ENCODE data around the gene PRXL2A. TPM values are rescaled to one million over a fixed set of nuclear protein-coding genes. Genes with fewer than 3 reads are reported as not detected.
A peak's percentile ranks its signal among the peaks of the same experiment; 100 is the strongest.

PRXL2A gene
- total RNA-seq, 1 experiment from 2014 or later: 22.6 TPM

DNA sequence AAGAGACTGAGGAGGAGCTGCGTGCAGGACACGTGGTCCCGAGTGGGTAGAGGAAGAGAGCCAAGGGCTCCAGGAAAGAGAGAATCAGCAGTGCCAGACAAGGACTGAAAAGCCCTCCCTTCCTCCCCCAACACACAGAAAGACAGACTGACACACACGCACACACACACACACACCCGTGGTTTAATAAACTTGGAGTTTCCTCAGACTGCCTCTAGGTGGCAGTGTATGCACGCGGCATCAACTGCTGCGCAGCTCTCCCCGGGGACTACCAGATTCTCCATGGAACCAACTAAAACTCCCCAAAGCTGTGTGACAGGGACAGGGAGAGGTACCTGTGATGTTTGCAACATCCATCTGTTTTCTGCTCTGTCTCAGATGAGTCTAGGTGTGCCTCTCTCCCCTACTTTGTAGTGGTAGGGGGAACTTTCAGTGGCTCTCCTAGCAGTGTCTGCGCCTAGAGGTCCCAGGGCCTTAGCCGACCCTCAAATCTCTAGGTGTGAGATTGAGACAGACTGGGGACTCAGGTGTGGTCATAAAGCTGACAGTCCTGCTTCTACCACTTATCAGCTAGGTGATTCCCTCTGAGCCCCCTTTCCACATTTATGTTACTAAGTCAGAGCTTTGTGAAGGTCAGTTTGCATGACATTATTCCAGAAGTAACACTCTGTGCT is 36.4 kb downstream of the PRXL2A start:
- peak; percentile 67 for DNase-seq (ENCODE audit: low read depth)

DNA sequence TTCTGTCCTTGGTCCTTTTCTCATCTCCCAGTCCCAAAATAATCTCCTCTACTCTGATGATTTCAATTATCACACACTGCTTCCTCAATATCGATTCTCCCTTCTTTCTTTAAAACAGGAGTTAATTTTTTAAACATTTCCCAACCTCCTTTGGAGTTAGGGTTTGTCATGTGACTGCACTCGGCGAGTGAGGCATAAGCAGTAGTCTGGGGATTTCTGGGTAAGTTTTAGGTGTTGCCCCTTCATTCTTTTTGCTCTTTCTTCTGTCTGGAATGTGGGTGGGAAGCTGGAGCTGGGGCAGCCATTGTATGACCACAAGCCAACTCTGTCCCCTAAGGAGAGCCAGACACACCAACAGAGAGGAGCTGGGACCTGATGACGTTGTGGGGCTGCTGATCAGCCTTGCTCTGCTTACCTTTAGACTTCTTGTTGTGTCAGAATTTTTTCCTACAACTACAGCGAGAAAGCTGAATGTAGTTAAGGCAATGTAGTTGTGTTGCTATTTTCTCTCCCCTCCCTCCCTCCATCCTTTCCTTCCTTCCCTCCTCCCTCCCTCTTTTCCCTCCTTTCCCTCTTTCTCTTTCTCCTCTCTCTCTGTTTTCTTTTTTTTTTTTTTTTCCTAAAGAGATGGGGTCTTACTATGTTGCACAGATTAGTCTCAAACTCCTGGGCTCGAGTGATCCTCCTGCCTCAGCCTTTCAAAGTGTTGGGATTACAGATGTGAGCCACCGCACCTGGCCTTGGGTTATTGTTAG is 39.3 kb downstream of the PRXL2A start:
- DNase-seq (ENCODE audit: low read depth): no peak

DNA sequence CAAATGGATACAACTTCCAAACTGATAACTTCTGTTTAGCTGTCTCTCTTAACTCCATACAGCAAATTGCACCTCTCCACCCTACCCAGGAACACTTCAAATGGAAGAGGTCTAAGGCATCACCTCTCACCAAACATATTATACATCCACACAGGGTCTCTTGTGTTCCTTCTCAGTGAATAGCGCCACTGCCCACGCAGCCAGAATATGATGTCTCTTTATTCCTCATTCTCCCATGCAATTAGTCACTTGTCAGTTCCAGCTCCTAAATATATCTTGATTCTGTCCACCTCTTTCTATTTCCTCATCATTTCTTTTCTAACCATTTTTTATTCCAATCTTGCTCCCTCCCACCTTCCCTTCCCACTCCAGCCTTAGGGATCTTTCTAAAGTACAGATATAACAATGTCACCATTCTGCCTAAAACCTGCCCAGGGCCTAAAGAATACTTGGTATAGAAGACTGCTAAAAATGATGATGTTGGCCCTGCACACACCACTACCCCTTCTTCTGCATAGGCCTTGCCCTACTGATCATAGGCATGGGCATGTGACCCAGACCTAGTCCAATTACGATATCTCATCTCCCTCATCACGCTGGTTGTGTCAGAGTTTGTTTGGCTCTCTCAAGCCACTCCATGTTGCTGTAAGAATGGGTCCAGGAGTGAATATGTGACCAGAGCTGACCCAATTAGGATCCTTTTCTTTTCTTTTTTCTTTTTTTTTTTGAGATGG is 40.0 kb downstream of the PRXL2A start:
- no peak for DNase-seq (ENCODE audit: low read depth)

DNA sequence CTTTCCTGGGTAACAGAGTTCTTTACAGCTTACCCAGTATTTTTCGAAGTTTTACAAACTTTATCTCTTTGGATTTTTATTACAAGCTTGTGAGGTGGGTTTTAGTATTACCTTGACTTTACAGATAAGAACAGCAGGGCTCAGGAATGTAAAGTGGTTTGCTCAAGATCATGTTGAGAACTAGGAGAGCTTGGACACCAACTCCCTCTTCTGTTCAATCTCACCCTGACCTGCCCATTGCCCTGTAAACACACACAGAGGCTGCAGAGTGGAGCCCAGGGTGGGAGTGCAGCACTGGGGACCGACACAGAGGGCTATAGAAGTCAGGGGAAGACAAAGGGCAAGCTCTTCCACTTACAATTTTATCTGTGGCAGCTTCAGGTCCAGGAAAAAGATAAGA is 41.2 kb downstream of the PRXL2A start:
- no peak for DNase-seq (ENCODE audit: low read depth)

DNA sequence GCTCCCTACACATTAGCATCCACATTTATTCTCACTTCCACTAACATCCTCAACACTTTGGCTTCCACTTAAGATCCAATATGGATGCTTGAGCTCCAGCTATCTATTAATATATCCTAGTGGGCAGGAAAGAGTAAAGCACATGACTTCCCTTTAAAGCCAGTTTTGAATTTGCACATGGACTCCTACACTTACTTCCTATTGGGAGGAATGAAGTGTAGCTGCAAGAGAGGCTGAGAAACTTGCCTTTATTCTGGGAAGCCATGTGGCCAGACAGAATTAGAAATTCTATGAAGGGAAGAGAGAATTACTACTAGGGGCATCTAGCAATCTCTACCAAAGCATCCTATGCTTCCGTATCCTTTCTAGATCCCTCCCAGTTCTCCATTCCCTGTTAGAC is 42.8 kb downstream of the PRXL2A start:
- no peak for DNase-seq (ENCODE audit: low read depth)

DNA sequence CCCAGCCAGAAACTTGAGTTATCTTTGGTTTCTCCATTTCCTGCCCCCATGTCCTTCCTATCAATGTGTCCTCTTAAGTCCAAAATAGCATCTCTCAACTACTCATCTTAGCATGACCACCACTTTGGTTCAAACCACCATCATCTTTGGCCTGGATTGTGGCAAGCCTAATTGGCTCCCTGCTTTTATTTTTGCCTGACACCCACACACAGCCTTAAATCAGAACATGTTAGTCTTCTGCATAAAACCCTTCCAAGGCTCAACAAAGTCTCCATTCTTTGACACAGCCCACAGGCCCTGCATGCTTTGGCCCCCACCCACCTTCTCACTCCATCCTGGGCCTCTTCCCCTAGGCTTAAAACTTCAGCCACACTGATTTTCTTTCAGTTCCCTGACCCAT is 43.7 kb downstream of the PRXL2A start:
- DNase-seq (ENCODE audit: low read depth): no peak

DNA sequence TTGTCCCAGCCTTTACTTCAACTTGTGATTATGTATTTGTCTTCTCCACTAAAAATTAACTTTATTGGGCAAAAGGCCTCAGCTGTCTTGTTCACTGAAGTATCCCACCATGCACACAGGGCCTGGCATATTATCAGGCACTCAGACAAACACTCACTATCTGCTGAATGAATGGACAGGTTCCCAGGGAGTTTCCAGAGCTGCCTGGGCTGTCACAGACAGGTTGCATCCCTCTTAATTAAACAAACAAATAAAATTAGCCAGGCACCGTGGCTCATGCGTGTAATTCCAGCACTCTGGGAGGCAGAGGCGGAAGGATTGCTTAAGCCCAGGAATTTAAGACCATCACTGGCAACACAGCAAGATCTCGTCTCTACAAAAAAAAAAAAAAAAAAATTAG is 44.3 kb downstream of the PRXL2A start:
- DNase-seq (ENCODE audit: low read depth): no peak

DNA sequence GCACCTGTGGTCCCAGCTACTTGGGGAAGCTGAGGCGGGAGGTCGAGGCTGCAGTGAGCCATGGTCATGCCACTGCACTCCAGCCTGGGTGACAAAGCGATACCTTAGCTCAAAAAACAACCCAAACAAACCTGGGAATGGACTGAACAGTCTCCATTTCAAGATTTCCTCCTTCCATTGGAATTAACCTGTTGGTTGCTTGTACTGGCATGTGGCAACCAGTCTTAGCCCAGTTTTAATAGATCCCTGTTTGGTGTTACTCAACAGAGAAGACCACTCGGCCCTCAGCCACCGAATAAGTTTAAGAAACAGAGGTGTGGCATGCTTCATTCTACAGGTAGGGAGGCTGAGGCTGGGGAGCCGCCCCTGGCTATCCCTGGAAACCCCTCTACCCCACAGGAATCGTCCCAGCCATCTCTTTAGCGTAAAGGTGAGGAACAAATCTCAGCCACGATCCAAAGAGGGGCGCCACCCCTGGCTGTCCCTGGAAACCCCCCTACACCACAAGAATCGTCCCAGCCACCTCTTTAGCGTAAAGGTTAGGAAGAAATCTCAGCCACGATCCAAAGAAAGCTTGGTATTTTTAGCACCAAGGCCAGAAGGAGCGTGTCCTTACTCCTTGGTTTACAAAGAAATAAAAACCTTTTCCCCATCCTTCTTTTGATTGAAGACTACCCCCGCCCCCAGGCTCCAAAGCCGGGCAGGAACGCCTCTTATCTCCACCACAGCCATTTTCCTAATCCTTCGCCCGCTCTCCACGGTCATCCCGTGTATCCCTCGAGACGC is 44.9 kb downstream of the PRXL2A start:
- DNase-seq (ENCODE audit: low read depth): no peak

DNA sequence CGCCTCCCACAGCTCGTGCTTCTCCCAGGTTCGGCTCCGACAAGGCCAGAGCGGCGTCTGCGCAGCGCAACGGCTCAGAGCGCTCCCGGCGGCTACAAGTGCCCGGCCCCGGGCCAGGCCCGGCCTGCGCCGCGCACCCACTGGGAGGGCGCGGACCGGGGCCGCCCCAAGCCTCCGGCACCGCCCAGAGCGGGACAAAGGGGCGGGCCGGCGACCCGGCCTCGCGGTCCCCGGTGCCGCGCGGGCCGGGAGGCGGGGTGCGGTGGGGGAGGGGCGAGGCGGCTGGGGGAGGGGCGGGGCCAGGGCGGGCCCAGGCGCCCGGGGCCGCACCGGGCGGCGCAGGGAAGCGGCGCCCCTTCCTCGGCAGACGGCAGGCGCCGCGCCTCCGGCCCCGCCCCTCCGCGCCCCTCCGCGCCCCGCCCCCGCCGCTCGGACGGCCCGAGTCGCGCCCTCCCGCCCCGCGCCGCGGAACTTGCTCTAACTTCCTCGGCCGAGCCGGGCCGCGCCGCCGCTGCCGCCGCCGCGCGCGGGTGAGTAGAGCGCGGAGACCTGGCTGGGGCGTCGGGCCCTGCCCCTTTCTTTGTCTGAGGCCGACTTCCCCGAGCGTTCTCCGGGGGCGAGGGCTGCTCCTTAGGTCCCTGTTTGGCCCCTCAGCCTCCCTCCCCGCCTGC is 45.6 kb downstream of the PRXL2A start, which contains the start of gene TSPAN14:
TSS of gene TSPAN14 (plus strand) at position 469 of the 671 bp plus-strand sequence. CDS start 34,924 bp downstream, outside the sequence.
- peak; percentile 81 for DNase-seq (ENCODE audit: low read depth)

DNA sequence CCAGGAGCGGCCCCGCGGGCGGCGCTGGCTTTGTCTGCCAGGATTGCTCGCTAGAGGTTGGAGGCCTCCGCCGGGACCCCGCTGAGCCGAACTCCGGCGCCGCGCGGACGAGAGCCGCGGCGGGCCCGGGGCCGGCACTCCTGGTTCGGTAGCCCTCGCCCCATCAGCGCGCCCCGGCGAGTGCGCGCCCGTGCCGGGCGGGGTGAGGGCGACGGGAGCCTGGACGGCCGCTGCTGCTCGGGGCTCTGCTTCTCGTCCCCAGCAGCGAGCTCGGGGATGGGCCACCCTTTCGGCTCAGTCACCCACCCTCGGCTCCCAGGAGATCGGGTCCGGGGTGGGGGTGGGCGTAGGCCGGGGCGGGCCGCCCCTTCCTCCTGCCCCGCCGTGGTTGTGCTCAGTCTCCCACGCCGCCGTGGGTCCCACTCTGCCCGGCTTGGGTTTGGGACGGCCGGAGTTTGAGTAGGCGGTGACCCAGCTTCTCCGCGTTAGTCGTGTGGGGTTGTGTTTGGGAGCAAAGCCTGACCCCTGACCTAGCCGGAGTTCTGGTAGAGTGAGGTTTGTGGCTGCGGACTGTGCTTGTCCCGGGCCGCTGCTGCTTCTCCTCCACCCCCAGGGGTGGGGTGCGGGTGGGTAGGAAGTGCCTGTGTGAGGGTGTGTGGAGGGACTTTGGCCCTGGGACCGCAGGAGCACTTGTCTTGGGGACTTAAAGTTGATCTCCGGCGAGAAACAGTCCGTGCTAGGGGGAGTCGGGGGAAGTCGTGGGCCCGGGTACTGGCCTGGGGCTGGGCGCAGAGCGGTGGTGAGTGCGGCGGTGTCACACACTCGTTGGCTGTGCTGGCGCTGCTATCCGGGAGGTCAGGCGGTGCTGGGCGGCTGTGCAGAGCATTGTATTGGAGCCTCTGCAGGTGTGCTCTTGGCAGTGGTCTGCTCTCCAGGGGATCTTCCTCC is 46.4 kb downstream of the PRXL2A start:
- DNase-seq (ENCODE audit: low read depth): peak; percentile 39

DNA sequence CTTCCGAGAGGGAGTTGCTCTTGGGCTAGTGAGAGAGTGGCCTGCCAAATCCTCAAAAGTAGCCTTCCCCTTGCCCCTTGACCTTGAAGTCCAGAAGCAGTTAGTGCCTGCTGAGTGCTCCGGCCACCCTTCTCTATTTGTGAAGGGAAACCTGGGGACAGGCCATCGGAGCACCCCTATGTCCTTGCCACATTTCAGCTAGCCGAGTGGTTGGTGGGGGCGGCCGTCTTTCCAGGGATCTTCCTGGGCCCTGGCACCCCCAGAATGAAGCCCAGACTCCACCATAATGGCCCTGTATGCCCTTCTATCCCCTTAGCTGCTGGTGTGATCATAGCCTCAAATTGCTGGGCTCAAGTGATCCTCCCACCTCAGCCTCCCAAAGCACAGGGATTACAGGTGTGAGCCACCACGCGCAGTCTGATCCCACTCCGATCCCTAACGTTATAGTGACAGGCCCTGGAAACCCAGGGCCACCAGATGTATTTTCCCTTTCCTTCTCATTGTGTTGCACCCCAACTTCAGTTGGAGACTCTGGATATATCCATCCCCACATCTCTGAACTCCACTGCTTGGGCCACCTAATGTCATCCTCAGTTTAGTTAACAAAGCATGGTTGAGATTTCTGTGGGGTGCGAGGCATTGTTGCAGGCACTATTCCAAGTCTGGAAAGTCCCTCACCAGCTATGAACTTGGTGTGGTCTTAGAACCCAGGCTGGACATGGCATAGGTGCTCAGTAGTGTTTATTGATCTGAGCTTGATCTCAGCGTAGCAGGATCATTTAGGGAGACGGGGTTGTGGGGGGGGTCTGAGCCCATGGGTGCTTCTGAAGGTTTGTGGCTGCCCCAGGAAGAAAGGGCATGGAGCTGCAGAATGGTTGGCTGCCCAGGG is 47.4 kb downstream of the PRXL2A start:
- DNase-seq (ENCODE audit: low read depth): no peak

DNA sequence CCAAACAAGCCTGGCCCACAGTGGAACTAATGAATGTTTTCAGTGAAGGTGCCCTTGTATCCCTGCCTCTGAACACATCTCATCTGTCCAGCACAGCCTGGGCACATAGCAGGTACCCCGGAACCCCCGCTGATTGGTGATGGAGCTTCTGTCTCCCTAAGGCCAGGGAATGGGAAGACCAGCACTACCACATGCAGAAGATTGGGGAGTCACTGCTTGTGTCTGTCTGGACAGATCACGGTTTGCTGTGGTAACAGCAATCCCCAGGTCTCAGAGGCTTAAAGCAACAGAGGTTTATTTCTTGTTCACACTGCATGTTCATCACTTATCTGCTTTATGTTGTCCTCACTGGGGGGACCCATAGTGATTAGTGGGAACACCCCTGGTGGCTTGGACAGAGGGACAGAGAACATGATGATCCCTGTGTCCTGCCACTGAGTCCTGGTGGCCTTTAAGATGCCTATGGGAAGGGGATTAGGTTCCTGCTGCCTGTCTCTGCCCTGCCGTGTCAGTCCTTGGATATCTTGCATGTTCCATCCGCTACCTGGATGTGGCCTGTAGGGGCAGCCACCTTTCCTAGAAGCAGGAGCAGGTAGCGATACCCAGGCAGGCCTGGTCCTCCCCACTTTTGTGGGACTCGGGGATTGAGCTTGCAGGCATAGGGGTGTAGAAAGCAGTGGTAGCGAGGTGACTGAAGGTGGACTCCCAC is 49.4 kb downstream of the PRXL2A start:
- DNase-seq (ENCODE audit: low read depth): no peak

DNA sequence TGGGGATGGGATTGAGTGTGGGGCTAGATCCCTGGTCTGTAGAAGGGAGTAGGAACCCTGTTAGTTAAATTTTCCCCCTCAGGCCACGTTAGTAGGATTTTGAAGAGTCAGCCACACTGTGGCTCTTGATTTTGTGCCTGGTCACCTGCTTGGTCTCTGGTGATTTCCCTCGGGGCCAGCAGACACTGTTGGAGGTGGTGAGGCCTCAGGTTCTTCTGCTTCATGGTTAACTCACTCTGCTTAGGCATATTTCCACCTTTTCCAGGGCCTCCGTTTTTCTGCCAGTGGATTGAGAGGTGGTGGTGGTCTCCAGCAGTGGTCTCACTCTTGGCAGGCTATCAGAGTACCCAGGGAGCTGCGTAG is 49.9 kb downstream of the PRXL2A start:
- DNase-seq (ENCODE audit: low read depth): no peak

DNA sequence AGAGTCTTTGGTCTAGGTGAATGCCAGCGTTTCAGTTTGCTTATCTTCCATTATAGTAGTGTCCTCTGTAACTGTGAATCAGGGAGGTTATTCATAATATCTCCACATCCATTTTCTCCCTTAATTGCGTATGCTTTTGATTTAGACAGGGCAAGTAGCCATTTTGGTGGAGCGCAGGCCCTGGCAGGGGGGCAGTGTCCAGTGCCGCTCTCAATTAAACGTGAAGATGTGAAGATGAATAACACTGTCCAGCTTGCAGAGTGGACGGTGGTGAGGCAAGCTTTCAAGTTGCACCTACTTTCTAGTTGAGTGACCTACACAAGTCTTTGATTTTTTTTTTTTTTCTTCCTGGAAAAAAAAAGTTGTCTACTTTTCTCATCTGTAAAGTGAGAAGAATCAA is 50.3 kb downstream of the PRXL2A start:
- DNase-seq (ENCODE audit: low read depth): no peak

DNA sequence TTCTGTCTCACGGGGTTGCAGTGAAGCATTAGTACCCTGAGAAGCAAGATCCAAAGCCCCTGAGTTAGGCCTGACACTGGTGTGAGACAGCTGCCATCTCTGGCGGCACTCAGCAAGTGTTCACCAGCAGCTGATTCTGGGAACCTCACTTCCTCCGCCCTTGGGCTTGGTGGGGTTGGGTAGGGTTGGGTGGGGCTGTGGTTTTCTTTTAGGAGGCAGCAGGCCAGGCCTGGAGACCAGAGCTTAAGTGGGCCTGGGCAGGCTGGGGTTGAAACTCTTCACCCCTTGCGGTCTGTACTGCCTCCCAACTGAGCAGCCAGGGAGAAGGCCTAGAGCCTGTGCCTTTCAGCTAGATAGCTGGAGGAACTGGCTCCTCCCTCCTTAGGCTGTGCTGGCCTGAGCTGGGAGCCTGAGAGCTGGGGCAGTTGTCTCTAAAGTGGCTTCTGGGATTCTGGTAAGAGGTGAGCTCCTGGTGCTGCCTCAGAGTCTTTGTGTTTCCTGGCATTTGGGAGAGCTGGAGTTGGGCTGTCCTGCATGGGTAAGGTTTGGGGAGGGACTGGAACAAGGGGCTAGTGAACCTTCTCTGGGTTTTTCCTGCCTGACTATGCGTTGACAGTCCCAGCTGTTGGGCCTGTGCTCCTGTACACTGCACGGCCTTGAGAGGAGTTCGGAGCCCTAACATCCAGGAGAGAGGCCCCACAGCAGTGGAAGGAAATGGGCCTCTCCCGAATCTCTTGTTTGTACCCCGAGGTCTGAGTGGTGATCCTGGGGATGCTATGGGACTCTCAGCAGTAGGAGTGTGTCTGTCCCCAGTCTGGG is 50.9 kb downstream of the PRXL2A start:
- DNase-seq (ENCODE audit: low read depth): peak; percentile 75

DNA sequence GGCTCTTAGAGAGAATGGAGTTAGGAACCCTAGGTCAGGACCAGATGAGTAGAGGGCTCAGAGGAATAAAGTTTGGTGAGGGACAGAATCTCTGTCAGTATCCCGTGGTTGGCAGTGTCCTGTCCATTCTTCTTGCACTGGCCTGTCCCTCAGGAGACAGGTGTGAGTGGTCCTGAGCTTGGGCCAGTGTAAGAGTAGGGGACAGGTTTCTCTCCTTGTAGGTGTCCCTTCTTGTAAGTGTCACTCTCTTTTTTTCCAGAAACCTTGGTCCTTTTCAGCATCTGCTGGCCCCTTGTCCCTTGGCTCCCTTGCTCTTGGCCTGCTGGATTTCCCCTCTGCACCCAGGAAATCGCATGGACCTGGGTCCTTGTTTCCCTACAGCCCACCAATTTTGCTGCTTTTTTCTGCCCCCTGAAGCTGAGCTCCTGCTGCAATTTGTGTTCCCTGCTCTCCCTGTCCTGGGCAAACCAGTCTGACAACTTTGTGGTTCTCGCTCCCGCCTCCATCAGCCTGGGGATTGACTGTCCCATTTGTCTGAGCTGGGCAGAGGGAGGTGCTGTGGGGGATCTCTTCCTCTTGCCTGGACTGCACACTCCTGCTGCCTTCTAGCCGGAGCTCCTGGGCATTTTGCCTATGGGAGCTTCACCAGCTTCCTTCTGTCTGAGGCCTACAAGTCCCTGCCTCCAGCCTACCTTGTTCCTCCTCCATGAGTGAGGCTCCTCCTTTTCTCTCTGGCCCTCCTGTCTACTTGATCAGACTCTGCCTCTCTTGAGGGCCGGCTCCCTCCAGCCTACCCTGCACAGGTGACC is 52.3 kb downstream of the PRXL2A start:
- DNase-seq (ENCODE audit: low read depth): peak; percentile 27
